Measurements from ENCODE around the gene CALML5.

GRCh38 chr10:5524641-5525560 is 25.5 kb upstream of the CALML5 start, which contains the start of gene CALML3:
- TF ChIP-seq CTCF (IDR thresholded peaks at IDR 0.05; ENCODE audit: borderline replicate concordance, extremely low read depth, low read length, poor library complexity, severe bottlenecking) (no peak), EZH2 (IDR thresholded peaks at IDR 0.05; ENCODE audit: borderline replicate concordance, low read depth, low read length, severe bottlenecking) (no peak)

Data from DND-41 (cell line).